Measurements from ENCODE around the gene SLC6A2.

Gene SLC6A2

GRCh38 chr16:55667753-55668152 is 12.0 kb downstream of the SLC6A2 start:
- no peaks in the 10 kb centered on the region for H3K36me3 ChIP-seq (ENCODE audit: control insufficient read depth, insufficient read depth, low read length)
- no peaks in the 10 kb centered on the region for H3K4me1 ChIP-seq
- no peak overlapping the region for H2AFZ ChIP-seq
- H3K79me2 ChIP-seq = no peaks in the 10 kb centered on the region
- no peak overlapping the region for H3K27ac ChIP-seq
- TF ChIP-seq CTCF (IDR thresholded peaks at IDR 0.05) = no peak
- H3K9ac ChIP-seq = no peak overlapping the region
- no peak overlapping the region for H3K4me2 ChIP-seq (ENCODE audit: low read length)
- no peaks in the 10 kb centered on the region for H3K9me3 ChIP-seq (ENCODE audit: control insufficient read depth, low read length)
- H3K4me3 ChIP-seq (ENCODE audit: low read depth, low read length) = no peak overlapping the region
- no peaks in the 10 kb centered on the region for H3K27me3 ChIP-seq (ENCODE audit: control insufficient read depth, insufficient read depth, low read length)

GRCh38 chr16:55668340-55669281 is 12.8 kb downstream of the SLC6A2 start:
- no peaks in the 10 kb centered on the region for H3K79me2 ChIP-seq
- H3K36me3 ChIP-seq (ENCODE audit: control insufficient read depth, insufficient read depth, low read length) = no peaks in the 10 kb centered on the region
- no peak overlapping the region for H3K9ac ChIP-seq
- TF ChIP-seq CTCF (IDR thresholded peaks at IDR 0.05) = no peak
- H3K4me3 ChIP-seq (ENCODE audit: low read depth, low read length) = no peak overlapping the region
- H3K9me3 ChIP-seq (ENCODE audit: control insufficient read depth, low read length) = no peaks in the 10 kb centered on the region
- H2AFZ ChIP-seq = no peak overlapping the region
- no peak overlapping the region for H3K27ac ChIP-seq
- no peak overlapping the region for H3K4me2 ChIP-seq (ENCODE audit: low read length)
- no peaks in the 10 kb centered on the region for H3K27me3 ChIP-seq (ENCODE audit: control insufficient read depth, insufficient read depth, low read length)
- H3K4me1 ChIP-seq = no peaks in the 10 kb centered on the region

DNA sequence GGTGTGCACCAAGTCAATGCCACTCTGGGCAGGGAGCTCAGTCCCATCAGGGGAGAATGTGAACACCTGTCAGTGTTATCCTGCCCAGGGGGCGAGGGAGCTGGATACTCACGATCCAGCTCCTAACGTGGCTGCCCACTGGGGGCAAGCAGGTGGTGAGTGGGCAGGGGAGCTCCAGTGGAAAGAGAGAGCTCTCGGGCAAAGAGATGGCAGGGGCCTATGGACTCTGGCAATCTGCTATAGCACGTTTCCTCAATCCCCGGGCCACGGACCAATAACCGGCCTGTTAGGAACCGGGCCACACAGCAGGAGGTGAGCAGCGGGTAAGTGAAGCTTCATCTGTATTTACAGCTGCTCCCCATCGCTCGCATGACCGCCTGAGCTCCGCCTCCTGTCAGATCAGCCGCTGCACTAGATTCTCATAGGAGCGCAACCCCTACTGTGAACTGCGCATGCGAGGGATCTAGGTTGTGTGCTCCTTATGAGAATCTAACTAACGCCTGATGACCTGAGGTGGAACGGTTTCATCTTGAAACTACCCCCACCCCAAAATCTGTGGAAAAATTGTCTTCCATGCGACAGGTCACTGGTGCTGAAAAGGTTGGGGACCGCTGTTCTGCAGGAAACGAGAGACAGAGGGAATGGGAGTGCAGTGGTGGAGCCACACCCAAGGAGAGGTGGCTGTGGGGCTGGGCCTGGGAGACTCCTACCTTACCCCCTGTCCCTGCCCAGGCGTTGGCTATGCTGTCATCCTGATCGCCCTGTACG is 15.6 kb downstream of the SLC6A2 start:
- H3K27me3 ChIP-seq (ENCODE audit: control insufficient read depth, insufficient read depth, low read length) = no peaks in the 10 kb centered on the region
- H3K4me1 ChIP-seq = no peaks in the 10 kb centered on the region
- H3K9me3 ChIP-seq (ENCODE audit: control insufficient read depth, low read length) = no peaks in the 10 kb centered on the region
- H2AFZ ChIP-seq = no peak overlapping the region
- no peak overlapping the region for H3K9ac ChIP-seq
- TF ChIP-seq CTCF (IDR thresholded peaks at IDR 0.05) = no peak
- no peaks in the 10 kb centered on the region for H3K36me3 ChIP-seq (ENCODE audit: control insufficient read depth, insufficient read depth, low read length)
- H3K79me2 ChIP-seq = no peaks in the 10 kb centered on the region
- H3K4me2 ChIP-seq (ENCODE audit: low read length) = no peak overlapping the region
- no peak overlapping the region for H3K4me3 ChIP-seq (ENCODE audit: low read depth, low read length)
- H3K27ac ChIP-seq = no peak overlapping the region

DNA sequence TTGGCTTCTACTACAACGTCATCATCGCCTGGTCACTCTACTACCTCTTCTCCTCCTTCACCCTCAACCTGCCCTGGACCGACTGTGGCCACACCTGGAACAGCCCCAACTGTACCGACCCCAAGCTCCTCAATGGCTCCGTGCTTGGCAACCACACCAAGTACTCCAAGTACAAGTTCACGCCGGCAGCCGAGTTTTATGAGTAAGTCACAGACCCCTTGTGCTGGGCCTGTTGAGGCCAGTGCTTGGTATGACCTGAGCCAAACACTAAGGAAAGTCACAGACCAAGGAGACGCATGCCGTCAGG is 16.1 kb downstream of the SLC6A2 start:
- no peak for TF ChIP-seq CTCF (IDR thresholded peaks at IDR 0.05)
- Histone ChIP-seq H3K27ac (no peak overlapping the region), H2AFZ (no peak overlapping the region), H3K9me3 (ENCODE audit: control insufficient read depth, low read length) (no peaks in the 10 kb centered on the region), H3K4me1 (no peaks in the 10 kb centered on the region), H3K27me3 (ENCODE audit: control insufficient read depth, insufficient read depth, low read length) (no peaks in the 10 kb centered on the region), H3K79me2 (no peaks in the 10 kb centered on the region), H3K9ac (no peak overlapping the region), H3K36me3 (ENCODE audit: control insufficient read depth, insufficient read depth, low read length) (no peaks in the 10 kb centered on the region), H3K4me3 (ENCODE audit: low read depth, low read length) (no peak overlapping the region), H3K4me2 (ENCODE audit: low read length) (no peak overlapping the region)
